HG02852 (cell line): ENCODE results near the gene SELPLG.
"Not testable (repeated sequence)": the region's sequence is repeated elsewhere in the genome, so short reads cannot be mapped to it uniquely, and the experiment has no call there.

Source experiments
- ATAC-seq: cut with Tn5 transposase; IDR thresholded peaks from one replicate; pipeline ENCODE4 v1.9.1; 2021; ENCODE audit warnings: mild to moderate bottlenecking, moderate library complexity; ENCODE audit not compliant: unreplicated experiment

Gene SELPLG, protein sequence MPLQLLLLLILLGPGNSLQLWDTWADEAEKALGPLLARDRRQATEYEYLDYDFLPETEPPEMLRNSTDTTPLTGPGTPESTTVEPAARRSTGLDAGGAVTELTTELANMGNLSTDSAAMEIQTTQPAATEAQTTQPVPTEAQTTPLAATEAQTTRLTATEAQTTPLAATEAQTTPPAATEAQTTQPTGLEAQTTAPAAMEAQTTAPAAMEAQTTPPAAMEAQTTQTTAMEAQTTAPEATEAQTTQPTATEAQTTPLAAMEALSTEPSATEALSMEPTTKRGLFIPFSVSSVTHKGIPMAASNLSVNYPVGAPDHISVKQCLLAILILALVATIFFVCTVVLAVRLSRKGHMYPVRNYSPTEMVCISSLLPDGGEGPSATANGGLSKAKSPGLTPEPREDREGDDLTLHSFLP

DNA sequence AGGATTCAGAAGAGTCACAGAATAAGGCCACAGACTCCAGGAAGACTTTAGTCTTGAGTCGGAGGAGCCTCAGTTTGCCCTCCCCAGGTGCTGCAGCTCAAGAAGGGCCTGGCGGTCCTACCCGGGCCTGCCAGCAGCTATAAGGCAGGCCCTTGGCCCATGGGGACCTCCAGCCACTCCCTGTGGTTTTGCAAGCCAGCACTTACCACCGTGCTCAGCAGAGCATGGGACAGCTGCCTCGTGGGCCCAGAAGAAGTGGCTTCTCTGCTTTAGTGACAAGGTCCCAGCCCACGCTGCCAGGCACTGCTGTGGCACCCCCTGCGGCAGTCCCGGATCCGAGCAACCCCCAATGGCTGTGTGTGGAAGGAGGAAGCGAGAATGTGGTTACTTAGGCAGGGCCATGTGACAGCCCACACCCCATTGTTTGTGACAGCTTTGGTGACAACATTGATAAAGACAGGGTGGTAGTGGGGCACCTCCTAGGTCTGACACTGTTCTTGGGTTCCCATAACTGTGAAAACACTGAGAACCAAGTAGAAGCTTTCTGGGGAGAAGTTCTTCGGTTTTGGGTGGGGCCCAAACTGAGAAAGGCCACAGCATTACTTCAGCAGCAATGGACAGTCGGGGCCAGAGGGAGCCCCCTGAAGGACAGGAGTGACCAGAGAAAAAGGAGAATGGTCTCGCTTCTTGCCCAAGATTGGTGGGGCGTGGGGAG lies at the start of gene SELPLG:
SELPLG (minus strand) TSS at position 361 of the 715 bp plus-strand sequence. CDS start 9,587 bp downstream, outside the sequence.
- peak; percentile 53 for ATAC-seq

- no peak for ATAC-seq
Observed at GRCh38 chr12:108681317-108681716, 47.6 kb upstream of the SELPLG start.

DNA sequence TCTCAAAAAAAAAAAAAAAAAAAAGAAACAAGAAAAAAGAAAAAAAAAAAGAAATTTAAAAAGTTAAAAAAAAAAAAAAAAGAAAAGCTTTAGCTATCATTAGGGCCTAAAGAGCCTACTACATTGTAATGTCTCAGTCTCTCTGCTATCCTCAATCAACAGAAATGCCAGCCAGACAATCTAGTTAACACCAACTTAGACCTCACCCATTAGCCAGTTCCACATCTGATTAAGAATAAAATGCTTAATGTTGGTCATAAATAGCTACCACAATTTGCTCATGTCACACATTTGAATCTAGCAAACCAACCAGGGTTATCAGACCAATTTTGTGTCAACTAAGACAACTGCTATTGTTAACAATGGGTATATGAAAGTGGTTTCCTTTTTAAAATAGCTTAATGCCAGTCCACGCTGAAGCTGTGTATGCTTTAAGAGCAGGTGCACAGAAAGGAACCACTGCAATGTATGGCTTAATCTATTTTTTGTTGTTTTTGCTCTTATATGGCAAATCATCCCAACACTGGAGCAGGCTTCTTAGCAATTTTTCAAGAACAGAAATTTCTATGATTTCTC lies 45.5 kb upstream of the SELPLG start:
- ATAC-seq = no peak

DNA sequence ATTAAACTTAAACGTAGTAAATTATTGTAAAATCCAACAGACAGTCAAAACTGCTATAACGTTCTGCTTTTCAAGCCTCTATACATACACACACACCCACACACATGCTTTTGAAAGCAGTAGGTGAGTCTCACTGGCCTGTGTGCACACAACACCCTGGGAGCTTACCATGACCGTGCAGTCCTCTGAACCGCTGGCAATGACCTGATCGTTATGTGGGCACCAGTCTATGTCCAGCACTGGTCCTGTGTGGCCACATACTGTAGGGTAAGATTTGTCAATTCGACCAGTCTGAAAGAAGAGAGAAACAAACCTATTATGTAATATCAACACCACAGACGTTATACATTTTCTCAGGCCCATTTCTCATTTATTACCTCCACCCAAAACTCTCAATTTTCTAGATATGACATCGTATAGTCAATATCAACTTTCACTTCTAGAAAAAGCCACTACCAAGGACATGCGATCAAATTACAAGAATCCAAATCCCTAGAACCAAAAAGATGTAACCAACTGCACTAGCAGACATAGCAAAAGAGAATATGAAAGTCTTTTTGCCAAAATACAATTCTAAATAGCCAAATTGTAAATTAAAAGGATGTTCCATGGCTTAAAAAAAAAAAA lies 44.5 kb upstream of the SELPLG start:
- no peak for ATAC-seq

DNA sequence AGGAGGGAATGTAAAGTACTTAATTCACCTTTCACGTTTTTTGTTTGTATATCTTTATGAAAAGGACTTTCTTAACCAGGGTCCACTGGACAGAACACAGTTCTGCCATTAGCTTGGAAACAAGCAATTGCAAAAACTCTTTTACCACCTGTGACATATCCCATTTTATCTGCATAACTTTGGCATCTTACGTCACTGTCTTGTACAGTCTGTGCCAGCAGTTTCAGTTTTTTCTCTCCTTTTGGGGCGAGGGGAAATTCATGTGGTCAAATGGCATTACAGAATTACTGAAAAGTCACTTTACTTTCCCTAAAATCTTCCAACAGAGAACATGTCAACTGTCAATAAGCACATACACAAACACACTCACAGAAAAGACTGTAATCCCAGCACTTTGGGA lies 43.7 kb upstream of the SELPLG start:
- no peak for ATAC-seq

DNA sequence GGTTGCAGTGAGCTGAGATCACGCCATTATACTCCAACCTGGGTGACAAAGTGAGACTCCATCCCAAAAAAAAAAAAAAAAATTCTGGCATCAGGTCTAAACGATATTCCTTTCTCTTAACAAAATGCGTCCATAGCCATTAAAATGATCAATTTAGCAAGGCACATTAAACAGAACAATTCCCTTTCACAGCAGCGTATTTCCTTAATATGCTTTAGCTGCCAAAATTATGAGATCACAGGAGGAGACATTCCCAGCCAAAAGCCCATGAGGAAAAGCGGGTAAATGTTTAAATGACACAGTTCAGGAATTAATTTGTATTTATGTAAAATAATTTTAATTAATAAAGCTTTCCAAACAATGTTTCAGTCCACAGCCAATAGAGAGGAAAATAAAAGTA lies 43.0 kb upstream of the SELPLG start:
- ATAC-seq = no peak

DNA sequence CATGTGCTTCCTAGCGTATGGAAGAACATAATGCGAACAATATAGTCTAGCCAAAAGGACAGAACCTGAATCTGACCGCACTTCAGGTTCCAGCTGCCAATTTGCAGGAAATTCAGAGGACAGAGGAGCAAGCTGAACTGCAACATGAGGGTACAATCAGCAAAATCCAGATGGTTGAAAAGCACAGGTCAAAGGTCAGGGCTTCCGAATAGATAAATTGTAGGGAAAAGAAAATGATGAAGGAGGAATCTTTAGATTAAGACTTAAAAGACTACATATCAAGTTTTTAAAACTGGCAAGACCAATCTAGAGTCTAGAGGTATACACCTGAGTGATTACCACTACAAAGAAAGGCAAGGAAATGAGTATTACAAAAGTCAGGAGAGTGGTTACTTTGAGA lies 42.1 kb upstream of the SELPLG start:
- no peak for ATAC-seq

- ATAC-seq = no peak
Observed at GRCh38 chr12:108672054-108672453, 38.4 kb upstream of the SELPLG start.

DNA sequence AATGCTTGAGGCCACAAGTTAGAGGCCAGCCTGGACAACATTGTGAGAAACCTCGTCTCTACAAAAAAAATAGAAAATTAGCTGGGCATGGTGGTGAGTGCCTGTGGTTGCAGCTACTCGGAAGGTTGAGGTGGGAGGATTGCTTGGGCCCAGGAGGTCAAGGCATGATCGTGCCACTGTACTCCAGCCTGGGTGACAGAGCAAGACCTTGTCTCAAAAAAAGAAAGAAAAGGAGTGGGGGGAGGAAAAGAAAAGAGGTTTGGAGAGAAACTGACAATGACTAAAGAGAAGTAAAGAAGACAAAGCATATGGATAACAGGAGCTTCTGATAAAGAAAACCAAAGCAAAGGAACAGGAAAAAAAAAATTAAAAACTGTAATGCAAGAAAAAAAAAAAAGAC lies 37.4 kb upstream of the SELPLG start:
- no peak for ATAC-seq

DNA sequence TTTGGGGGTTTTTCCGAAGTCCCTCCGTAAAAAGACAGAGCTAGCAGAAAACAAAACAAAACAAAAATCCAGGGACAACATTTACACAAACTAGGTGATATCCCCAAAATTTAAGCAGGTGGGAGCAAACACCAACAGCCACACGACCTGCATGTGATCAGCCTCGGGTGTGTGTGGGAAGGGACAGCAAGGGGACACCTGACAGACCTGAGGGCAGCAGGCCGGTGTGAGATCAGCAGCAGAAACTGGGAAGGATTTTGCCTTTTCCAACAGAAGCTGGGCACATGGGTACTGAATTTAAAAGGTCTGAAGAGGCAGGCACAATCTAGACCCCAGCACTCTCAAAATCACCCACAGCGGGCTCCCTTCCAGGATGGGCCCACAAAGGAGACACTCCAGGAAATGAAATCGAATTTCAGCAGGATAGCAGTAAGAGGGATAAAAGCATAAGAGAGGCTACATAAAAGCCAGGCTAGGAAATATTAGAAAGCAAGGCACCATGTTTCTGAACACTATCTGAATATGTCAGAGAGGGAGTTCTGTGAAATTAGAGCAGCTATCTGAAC lies 36.5 kb upstream of the SELPLG start:
- no peak for ATAC-seq

- ATAC-seq = no peak
Observed at GRCh38 chr12:108668542-108668941, 34.8 kb upstream of the SELPLG start.

- no peak for ATAC-seq
Observed at GRCh38 chr12:108668063-108668462, 34.4 kb upstream of the SELPLG start.

- ATAC-seq = no peak
Observed at GRCh38 chr12:108667349-108667748, 33.7 kb upstream of the SELPLG start.

- no peak for ATAC-seq
Observed at GRCh38 chr12:108666401-108666881, 32.7 kb upstream of the SELPLG start.

GRCh38 chr12:108665608-108666202 lies 32.0 kb upstream of the SELPLG start:
- ATAC-seq = no peak

DNA sequence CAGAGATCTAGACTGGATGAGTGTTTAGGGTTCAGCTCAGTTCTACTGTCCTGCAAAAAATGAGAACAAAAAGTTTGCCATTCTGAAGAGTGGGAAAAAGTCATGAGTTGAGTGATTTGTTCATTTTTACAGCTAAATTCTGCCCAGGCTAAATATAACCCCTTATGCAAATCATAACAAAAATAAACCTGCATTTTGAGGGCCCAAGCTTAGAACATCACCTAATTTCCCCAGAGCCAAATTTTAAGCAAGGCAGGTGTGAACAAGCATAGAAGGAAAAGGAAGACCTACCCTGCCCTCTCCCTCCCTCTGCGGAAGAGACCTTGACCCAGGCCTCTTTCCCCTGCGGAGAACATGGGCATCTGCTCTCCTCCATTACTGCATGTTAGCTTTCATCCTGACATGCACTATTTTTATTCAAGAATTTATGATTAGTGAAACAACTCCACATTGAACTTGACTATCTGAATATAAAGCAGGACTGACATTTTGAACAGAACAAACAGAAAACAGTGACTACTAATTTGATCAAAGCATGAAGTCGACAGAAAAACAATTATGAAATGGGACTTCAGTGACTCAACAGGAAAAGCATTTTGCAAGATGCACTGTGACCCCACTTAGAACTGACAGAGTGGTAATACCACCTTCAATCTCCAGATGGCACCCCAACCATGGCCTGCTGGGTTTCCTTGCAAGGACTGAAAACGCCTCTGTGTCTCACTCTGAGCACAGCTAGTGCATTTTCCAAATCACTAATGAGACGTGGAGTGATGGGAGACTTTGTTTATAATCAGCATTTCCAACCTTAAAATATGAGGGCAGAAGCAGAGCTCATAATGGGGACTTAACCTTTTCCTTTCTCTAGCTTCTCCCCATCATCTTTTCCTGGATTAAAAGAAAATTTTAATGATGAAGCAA lies 30.9 kb upstream of the SELPLG start:
- ATAC-seq = peak; percentile 80

GRCh38 chr12:108663324-108664015 lies 29.8 kb upstream of the SELPLG start:
- no peak for ATAC-seq

DNA sequence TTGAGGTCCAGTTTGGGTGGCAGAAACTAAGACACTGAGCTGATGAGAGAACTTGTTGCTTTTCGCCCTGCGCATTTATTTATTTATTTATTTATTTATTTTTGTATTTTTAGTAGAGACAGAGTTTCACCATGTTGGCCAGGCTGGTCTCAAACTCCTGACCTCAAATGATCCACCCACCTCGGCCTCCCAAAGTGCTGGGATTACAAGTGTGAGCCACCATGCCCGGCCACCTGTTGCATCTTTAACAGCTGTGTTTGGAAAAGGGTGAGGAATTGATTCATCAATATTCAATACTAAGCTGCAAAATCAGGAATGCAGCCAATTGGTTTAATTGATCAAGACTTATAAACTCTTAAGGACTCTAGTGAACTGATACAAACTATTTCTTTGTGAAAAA lies 24.4 kb upstream of the SELPLG start:
- not testable (repeated sequence) for ATAC-seq
